IMR-90 (cell line): Measurements from ENCODE around the gene TAS2R8.

Experiments used
- BHLHE40 ChIP-seq: fragments of 150-350 bp; IDR thresholded peaks from 2 replicates; pipeline ENCODE4 v1.6.1; 2016; ENCODE audit warnings: mild to moderate bottlenecking, low read depth, low read length
- CEBPB ChIP-seq: IDR thresholded peaks from 2 replicates; pipeline ENCODE4 v1.6.1; 2012; ENCODE audit warnings: low read depth, low read length, improper control_type of control experiment
- CHD1 ChIP-seq: IDR thresholded peaks from 2 replicates; pipeline ENCODE4 v1.6.1; 2012; ENCODE audit warnings: low read depth, low read length, improper control_type of control experiment
- CTCF ChIP-seq: conservative IDR thresholded peaks from 2 replicates; pipeline ENCODE4 v1.5.1; 2012; ENCODE audit warnings: mild to moderate bottlenecking, low read depth, low read length, improper control_type of control experiment
- FOS ChIP-seq: fragments of 150-350 bp; IDR thresholded peaks from 2 replicates; pipeline ENCODE4 v1.6.1; 2016; ENCODE audit warnings: low read depth, low read length
- MAFK ChIP-seq: IDR thresholded peaks from 2 replicates; pipeline ENCODE4 v1.6.1; 2012; ENCODE audit warnings: low read depth, low read length, improper control_type of control experiment
- MAZ ChIP-seq: IDR thresholded peaks from 2 replicates; pipeline ENCODE4 v1.6.1; 2012; ENCODE audit warnings: low read depth, mild to moderate bottlenecking, low read length, improper control_type of control experiment, moderate library complexity, borderline replicate concordance
- MXI1 ChIP-seq: IDR thresholded peaks from 2 replicates; pipeline ENCODE4 v1.6.1; 2012; ENCODE audit warnings: low read depth, mild to moderate bottlenecking, low read length, moderate library complexity, borderline replicate concordance
- POLR2A ChIP-seq: IDR thresholded peaks from 2 replicates; pipeline ENCODE4 v1.6.1; 2012; ENCODE audit warnings: mild to moderate bottlenecking, low read depth, low read length
- RAD21 ChIP-seq: IDR thresholded peaks from 2 replicates; pipeline ENCODE4 v1.6.1; 2012; ENCODE audit warnings: low read length, improper control_type of control experiment
- RCOR1 ChIP-seq: IDR thresholded peaks from 2 replicates; pipeline ENCODE4 v1.6.1; 2012; ENCODE audit warnings: mild to moderate bottlenecking, low read length, improper control_type of control experiment; ENCODE audit not compliant: insufficient replicate concordance
- RFX5 ChIP-seq: IDR thresholded peaks from 2 replicates; pipeline ENCODE4 v1.8.0; 2012; ENCODE audit warnings: low read depth, mild to moderate bottlenecking, low read length, moderate library complexity
- SMC3 ChIP-seq: fragments of 150-350 bp; IDR thresholded peaks from 2 replicates; pipeline ENCODE4 v1.6.1; 2016; ENCODE audit warnings: low read depth, mild to moderate bottlenecking, antibody characterized with exemption, low read length, moderate library complexity
- USF2 ChIP-seq: fragments of 150-350 bp; IDR thresholded peaks from 2 replicates; pipeline ENCODE4 v1.6.1; 2017; ENCODE audit warnings: mild to moderate bottlenecking, antibody characterized with exemption, low read length, low read depth

- no peak for TF ChIP-seq POLR2A
- no peak for TF ChIP-seq USF2
- TF ChIP-seq MAZ = no peak
- peak; percentile 87 for TF ChIP-seq CTCF
- TF ChIP-seq CHD1 = no peak
- no peak for TF ChIP-seq FOS
- TF ChIP-seq RFX5 = no peak
- TF ChIP-seq MXI1 = no peak
- TF ChIP-seq CEBPB = peak; percentile 19; the same call in 1 of the 2 replicates
- TF ChIP-seq RAD21 = peak; percentile 82
- no peak for TF ChIP-seq MAFK
- TF ChIP-seq SMC3 = peak; percentile 88
- TF ChIP-seq BHLHE40 = no peak
- no peak for TF ChIP-seq RCOR1
These were observed 35.9 kb downstream of the TAS2R8 start for GRCh38 chr12:10771132-10771733.
